GM19452 (cell line): Measurements from ENCODE around the gene ZNF532.
"Not testable (repeated sequence)": the region's sequence is repeated elsewhere in the genome, so short reads cannot be mapped to it uniquely, and the experiment has no call there.

Experiments
- ATAC-seq: cut with Tn5 transposase; IDR thresholded peaks from one replicate; pipeline ENCODE4 v1.9.1; 2021; ENCODE audit not compliant: unreplicated experiment

The ZNF532 gene

DNA sequence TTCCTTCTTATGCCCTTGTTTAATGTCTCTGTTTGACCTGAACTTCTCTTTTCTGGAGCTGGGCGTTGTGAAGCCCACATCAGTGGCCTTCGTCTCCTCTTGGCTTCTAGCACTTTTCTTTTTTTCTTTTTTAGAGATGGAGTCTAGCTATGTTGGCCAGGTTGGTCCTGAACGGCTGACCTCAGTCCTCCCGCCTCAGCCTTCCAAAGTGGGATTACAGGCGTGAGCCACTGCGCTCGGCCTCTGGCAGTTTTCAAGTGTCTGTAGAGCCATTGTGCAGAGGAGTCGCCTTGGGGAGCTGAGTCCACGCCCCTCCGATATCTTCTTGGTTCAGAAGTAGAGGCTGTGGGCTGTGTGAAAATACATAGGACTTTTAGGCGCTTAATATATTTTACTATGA, 36.5 kb downstream of the ZNF532 start:
- ATAC-seq: no peak

DNA sequence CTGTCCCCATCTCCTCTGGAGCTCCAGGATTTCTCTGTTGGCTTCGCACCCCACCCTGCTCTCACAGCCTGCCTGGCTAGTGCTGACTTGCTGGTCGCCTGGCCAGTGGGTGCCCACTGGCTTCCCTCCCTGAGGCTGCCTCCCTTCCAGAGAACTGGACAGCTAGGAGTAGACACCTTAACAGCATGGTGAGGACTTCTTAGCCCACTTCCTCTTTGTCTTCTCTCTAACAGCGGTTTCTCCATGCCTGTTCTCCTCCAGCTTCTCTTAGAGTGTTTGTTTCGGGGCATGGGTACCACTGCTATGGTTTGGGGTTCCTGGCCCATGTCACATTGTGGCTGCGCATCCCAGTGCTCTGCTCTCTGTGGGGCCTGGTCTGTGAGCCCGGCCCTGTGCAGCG, 37.1 kb downstream of the ZNF532 start:
- no peak for ATAC-seq

DNA sequence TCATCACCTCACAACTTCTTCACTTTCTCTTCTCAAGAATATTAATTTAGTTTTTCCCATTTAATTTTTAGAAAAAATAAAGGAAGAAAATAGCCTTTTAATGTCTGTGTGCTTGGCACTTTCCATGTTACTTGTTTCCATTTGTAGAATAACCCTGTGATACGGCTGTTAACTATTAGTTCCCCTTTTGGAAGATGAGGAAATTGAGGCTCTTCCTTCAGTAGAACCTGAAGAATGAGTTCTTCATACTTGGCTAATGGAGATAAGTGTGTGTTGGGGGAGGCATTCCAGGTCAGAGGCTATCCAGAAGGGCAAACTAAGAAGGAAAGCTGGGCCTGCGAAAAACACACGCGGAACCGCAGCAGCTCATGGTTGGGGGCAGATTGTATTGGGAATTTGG, 38.3 kb downstream of the ZNF532 start:
- no peak for ATAC-seq

DNA sequence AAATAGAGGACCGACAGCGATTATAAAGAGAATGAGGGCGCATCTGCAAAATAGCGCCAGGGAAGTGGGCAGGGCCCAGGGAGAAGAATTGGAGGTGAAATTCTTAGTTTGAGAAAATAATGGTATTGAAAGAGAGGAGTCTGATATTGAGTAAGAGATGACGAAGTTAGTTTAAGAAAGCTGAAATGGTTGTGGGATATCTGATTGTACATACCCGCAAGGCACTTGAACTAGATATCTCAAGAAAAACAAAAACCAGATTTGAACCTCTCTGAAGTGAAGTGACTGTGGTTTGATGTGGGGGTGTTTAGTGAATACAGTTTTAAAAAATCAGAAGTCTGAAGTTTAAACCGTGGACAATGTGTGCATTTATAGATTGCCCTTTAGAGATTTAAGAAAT, 38.9 kb downstream of the ZNF532 start:
- no peak for ATAC-seq

DNA sequence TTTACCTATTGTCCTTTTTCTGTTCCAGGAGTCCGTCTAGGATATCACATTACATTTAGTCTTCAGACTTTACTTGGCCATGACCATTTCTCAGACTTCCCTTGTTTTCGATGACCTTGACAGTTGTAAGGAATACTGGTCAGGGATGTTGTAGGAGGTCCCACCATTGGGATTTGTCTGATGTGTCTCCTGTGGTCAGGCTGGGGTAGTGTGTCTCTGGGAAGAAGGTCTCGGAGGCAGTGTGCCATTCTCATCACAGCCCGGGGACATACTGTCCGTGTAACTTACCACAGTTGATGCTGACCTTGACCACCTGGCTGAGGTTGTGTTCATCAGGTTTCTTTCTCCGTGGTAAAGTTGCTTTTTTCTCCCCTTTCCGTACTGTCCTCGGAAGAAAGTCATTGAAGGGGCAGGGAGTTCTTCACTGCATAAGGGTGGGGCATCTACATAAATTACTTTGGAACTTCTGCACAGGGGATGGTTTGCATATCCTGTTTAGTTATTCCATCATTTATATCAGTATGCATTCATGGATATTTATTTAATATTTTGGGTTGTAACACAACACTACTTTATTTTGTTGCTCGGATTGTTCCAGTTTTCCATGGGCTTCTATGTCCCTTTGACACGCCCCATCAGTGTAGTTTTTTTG, 41.2 kb downstream of the ZNF532 start:
- ATAC-seq: no peak

DNA sequence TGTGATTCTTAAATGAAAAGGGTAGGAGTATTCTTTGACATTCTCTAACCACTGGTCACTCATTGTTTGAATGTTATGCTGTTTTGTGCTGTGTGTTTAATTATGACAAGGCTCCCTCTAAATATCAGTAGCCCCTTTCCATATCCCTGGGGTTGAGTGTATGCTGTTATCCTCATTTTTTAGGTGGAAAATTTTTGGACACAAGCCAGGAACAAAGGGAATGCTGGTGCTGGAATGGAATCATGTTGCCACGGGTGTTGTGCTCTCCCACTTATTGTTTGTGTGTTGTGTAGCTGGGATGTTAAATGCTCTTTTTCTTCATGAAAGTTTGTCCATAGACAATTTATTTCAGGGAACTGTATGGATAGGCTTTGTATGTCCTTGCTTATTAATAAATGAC, 43.3 kb downstream of the ZNF532 start:
- ATAC-seq: no peak

DNA sequence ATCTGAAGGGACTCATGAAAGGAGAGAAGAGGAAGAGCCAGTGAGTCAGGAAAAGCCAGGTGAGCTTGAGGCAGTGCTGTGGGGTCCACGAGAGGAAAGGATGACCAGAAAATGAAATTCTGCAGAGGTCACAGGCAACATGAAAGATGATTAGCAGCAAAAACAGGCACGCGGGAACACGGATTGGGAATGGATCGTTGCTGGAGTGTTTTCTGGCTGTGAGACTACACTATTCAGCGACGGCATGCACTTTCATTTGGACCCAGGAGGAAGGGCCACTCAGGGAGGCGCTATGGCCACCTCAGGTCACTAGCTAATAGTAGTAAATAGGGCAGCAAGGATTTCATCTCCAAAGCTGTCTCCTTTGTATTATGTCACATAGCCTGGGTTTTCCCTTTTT, 44.8 kb downstream of the ZNF532 start:
- ATAC-seq: no peak

DNA sequence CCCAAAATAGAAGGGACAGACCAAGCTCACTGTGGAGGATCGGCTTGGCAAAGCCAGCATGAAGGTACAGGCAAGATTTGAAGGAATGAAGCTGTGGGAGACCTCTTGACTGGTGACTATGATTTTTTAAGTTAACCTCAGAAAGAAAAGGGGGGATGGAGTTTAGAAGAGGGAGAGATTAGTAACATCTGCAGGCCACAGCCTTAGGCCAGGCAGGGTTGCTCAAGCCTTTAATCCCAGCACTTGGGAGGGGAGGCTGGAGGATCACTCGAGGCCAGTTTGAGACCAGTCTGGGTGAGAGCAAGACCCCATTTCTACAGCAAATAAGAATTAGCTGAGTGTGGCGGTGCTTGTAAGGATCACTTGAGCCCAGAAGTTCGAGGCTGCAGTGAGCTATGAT, 46.6 kb downstream of the ZNF532 start:
- no peak for ATAC-seq

DNA sequence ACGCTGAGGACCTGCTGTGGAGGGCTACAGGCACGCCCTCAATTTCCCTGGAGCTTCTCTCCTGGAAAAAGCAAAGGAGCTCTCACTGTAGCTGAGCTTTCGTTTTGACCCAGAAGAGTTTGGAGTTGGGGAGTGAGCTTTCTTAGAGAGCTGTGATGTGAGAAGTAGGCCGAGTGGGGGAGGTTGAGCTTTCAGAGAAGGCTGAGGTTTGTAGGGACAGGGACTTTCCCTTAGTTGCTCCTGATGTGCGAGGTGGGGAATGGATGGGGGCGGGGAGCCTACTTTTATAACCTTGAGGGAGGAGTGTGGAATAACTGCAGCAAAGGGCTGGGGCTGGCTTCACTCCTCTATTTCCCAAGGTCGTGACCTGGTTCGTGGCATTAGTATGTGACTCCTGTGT, 47.1 kb downstream of the ZNF532 start:
- ATAC-seq: no peak

DNA sequence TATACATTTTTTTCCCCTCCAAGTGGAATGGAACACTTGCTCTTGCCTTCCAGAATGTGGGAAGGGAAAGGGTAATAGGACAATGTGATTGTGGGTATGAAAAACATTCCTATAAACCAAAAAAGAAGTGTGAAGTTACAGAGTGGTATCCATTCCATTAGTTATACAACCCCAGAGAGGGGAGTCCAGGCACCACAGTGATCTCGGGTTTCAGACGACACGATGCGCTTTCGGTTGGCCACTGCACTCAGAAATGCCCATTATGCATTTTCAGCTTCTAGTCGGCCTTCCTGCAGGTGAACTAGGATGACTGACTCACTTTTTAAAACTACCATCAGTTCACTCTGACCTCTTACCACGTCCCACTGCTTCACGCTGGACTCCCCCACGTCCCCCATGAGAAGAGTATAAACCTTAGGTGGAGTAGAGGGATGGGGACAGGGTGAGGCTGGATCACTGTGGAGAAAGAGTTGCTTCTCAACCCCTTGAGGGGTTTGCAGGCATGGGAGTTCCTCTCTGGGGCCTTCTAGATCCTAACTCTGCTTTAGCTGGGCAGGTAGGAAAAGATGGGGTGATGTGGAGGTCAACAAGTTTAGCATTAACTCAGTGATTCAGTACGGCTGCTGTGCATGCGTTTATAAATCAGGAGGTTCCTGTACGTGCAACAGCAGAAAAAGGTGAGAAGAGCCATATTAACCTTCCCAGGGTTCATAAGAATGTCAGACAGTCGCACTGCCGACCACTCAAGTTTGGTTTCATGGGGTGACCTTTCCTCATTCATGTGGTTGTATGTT, 50.5 kb downstream of the ZNF532 start:
- ATAC-seq: no peak

DNA sequence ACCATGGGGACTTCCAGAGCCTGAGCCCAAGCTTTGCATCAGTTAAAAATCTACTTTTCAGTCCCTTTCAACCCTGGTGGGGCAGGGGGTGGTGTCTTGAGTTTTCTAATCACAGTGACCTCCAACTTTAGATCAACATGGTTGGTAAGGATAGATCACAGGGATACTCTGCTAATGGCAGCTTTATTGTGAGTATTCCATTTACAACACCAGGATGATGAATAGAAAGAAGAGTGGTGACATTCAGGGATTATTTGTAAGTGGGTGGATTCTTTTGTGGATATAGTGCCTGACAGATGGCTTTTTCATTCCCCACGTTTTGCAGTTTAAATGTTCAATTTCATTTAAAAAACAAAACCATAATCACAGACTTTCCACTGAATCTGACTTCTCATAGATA, 51.3 kb downstream of the ZNF532 start:
- no peak for ATAC-seq

DNA sequence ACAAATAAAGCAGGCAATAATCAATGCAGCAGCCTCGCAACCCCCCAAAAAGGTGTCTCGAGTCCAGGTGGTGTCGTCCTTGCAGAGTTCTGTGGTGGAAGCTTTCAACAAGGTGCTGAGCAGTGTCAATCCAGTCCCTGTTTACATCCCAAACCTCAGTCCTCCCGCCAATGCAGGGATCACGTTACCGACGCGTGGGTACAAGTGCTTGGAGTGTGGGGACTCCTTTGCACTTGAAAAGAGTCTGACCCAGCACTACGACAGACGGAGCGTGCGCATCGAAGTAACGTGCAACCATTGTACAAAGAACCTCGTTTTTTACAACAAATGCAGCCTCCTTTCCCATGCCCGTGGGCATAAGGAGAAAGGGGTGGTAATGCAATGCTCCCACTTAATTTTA, 55.3 kb downstream of the ZNF532 start:
- ATAC-seq: not testable (repeated sequence)

DNA sequence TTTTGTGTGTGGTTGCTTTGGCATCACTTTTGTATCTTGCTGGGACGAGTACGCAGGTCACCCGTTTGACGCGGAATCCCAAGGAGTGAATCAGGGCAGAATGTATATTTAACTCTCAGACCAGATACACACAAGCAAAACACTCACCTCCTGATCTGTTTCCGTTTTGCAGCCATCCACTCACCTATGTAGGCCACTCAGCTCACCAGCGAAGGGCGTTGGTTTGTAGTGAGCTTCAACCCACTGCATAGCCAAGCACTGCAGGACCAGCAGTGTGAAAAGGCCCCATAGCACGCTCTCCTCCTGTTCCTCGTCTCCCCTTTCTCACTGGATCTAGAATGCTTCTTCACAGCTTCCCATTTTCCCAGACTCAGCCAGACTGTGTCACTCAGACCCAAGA, 58.3 kb downstream of the ZNF532 start:
- ATAC-seq: no peak

DNA sequence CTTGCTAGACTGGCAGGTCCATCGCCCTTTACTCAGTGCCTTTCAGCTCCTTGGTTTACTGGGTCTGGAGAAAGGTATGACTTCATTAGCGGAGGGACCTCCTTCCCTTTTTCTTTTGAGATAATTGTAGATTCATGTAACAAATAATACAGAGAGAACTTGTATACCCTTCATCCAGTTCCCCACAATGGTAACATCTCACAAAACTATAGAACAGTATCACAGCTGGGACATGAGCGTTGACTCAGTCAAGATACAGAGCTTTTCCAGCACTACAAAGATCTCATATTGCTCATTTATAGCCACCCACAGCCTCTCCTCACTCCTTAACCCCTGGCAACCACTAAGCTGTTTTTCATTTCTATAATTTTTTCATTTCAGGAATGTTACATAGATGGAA, 59.8 kb downstream of the ZNF532 start:
- no peak for ATAC-seq

DNA sequence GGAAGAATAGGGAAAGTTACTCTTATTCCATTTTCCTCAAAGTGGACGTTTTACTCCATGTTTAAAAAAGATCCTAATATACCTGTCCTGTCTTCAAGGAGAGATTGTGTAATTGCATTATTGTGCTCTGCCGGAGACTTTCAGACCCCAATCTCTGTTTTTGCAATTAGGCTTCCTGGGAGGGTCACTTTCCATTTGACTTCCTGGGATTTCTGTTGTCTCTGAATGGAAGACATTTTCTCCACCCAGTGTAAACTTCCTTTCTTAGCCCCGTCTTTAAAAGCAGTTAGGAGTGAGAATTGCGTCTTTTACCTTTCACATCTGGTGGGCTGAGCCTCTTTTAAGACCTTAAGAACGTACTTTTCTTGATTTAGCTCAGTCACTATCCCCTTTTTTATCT, 63.0 kb downstream of the ZNF532 start:
- ATAC-seq: no peak

DNA sequence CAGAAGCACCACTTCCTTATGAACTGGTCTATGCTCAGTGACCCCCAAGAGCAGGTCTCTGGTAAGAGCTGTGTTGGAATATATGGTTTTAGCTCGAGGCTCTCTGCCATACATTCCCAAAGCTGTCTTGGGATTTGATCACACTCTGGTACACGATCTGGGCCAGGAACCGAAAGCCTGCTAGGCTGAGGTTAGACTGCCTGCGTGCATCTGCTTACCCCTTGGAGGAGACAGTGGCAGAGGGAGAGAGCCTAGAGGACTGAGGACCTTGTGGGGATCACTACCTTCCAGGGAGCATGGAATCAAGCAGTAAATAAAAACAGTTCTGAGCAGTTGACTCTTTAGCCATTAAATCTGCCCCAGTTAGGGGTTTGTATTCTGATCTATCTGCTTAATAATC, 63.7 kb downstream of the ZNF532 start:
- ATAC-seq: no peak

DNA sequence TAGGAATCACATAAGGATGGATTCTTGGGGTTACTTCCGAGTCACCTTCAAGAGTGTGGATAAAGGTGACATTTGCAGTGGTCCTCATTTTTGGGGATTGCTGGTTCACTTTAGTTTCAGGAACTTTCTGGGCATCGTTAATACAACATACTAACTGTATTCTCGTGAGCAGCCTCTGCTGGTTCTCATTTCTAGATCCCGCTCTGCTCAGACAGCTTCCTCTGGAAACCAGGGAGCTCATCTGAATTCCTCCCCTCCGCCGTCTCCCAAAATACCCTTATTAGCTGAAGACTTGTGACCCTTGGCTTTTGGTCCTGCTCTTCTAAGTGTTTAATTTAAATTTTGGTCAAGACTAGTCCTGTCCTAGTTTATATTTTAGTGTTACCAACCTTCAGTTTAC, 64.5 kb downstream of the ZNF532 start:
- no peak for ATAC-seq

DNA sequence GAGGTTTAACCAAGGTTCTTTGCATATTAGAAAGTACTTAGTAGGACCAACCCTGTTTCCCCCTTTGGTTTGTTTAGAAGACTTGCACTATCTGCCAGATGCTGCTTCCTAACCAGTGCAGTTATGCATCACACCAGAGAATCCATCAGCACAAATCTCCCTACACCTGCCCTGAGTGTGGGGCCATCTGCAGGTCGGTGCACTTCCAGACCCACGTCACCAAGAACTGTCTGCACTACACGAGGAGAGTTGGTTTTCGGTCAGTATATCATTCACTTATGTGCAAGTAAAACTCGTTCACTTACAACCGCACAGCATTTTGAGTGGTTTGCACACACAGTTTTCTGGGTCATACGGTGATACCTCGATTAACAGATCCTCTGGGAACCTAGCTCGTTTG, 69.7 kb downstream of the ZNF532 start:
- ATAC-seq: no peak

DNA sequence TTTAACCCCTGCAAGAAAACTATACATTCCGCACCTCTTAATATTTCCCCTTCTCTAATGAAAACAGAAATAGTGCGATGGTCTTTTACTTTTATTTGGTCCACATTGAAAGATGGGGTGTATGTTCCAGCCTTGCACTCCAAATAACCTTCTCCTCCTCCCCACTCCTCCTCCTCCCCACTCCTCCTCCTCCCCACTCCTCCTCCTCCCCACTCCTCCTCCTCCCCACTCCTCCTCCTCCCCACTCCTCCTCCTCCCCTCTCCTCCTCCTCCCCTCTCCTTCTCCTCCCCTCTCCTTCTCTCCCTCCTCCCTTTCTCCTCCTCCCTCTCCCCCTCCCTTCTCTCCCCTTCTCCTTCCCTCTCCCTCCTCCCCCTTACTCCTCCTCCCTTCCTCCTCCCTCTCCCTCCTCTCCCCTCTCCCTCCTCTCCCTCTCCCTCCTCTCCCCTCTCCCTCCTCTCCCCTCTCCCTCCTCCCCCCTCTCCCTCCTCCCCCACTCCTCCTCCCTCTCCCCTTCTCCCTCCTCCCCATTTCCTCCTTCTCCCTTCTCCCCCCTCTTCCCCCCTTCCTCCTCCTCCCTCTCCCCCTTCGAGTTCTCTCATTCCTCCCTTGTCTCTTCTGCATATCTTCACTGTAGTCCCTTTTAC, 70.4 kb downstream of the ZNF532 start:
- ATAC-seq: no peak

DNA sequence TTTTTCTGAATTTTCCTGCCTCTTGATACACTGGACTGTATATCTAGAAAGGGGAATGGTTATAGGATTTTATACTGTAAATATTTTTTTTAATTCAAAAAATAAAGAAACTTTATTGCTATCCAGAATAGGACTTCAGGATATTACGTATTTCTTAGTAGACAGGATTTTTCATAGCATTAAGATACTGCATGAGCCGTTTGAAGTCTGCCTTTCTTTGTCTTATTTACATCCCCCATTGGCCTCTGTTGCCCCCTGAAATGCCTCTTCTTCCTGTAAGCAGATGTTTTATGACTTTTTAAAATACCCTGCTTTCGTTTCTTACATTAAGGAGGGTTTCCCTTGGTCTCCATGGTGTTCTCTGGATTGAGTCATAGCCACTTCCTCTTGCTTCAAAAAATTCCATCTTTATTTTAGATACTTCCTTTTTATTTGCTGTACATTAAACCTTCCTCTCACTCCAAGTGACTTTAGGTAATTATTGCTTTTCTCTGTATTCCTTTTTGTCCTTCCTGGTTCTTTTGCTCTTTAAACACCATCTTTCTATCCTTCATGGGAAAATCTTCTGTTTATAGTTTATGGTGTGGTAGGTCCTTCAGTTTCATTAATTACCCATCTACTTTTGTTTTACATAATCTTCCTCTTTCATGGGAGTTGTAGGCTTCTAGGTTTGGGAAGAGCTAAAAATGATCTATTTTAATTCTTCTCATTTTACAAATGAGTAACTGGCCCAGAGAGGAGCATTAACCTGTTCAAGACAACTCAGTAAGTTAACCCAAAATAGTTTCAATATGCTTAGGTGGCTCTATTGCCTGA, 72.6 kb downstream of the ZNF532 start:
- no peak for ATAC-seq

DNA sequence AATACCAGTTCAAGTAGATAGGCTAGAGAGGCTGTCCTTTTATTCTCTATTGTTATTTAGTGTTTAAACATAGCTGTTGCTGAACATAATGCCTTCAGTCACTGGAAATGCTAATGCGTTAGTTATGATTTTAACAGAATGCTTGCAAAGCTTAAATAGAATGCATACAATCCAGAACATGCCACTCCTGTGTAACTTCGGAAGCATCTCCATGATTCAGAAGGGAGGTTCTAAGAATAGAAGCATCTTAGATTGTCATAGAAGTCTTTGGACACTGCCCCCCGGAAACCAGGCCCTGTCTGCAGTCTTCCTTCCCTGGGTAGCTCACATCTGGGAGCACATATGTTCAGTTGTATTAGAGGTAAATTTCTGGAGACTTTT, 73.2 kb downstream of the ZNF532 start:
- no peak for ATAC-seq
